H9 (cell line): ENCODE measurements around the gene BLNK. TPM values are rescaled to one million over a fixed set of nuclear protein-coding genes. Genes with fewer than 3 reads are reported as not detected.

Experiments used
- DNase-seq: peaks from one replicate; pipeline ENCODE4 v3.0.0-alpha.2; 2017
- H2AFZ ChIP-seq: one replicate; pipeline ENCODE4 v1.6.1; 2013; ENCODE audit warnings: mild to moderate bottlenecking, low read length, control low read depth, moderate library complexity
- H2AK5ac ChIP-seq: 2 replicates; pipeline ENCODE4 v1.6.1; 2013; ENCODE audit warnings: low read length, control low read depth, mixed read lengths; ENCODE audit not compliant: insufficient read length
- H2BK120ac ChIP-seq: one replicate; pipeline ENCODE4 v1.6.1; 2013; ENCODE audit warnings: low read depth, mild to moderate bottlenecking, low read length, control low read depth, inconsistent platforms; ENCODE audit not compliant: poor library complexity, severe bottlenecking
- H2BK12ac ChIP-seq: 2 replicates; pipeline ENCODE4 v1.6.1; 2013; ENCODE audit warnings: low read length, control low read depth, mixed read lengths, low read depth; ENCODE audit not compliant: insufficient read length
- H2BK15ac ChIP-seq: 2 replicates; pipeline ENCODE4 v1.6.1; 2013; ENCODE audit warnings: low read depth, low read length, control low read depth
- H2BK20ac ChIP-seq: one replicate; pipeline ENCODE4 v1.6.1; 2013; ENCODE audit warnings: low read depth, mild to moderate bottlenecking, low read length, control low read depth, inconsistent platforms; ENCODE audit not compliant: poor library complexity, severe bottlenecking
- H2BK5ac ChIP-seq: 2 replicates; pipeline ENCODE4 v1.6.1; 2013; ENCODE audit warnings: low read length, control low read depth, mixed read lengths; ENCODE audit not compliant: insufficient read length
- H3K14ac ChIP-seq: 2 replicates; pipeline ENCODE4 v1.6.1; 2013; ENCODE audit warnings: low read length, control low read depth; ENCODE audit not compliant: insufficient read depth
- H3K18ac ChIP-seq: 2 replicates; pipeline ENCODE4 v1.6.1; 2013; ENCODE audit warnings: low read depth, mild to moderate bottlenecking, mixed read lengths, low read length, control low read depth; ENCODE audit not compliant: insufficient read length
- H3K23ac ChIP-seq: 2 replicates; pipeline ENCODE4 v1.6.1; 2013; ENCODE audit warnings: low read length, control low read depth, mixed read lengths, low read depth; ENCODE audit not compliant: insufficient read length
- H3K23me2 ChIP-seq: 2 replicates; pipeline ENCODE4 v1.6.1; 2013; ENCODE audit warnings: low read depth, mild to moderate bottlenecking, mixed read lengths, low read length, control low read depth; ENCODE audit not compliant: insufficient read length, poor library complexity, severe bottlenecking
- H3K27ac ChIP-seq: 2 replicates; pipeline ENCODE4 v1.5.1; 2013; ENCODE audit warnings: low read length, control low read depth, mixed read lengths, low read depth; ENCODE audit not compliant: insufficient read length
- H3K27me3 ChIP-seq: 2 replicates; pipeline ENCODE4 v1.6.1; 2013; ENCODE audit warnings: low read length, control low read depth, inconsistent platforms; ENCODE audit not compliant: insufficient read depth
- H3K4ac ChIP-seq: 2 replicates; pipeline ENCODE4 v1.6.1; 2013; ENCODE audit warnings: low read depth, mild to moderate bottlenecking, control low read depth, inconsistent platforms, low read length, moderate library complexity
- H3K4me1 ChIP-seq: 2 replicates; pipeline ENCODE4 v1.6.1; 2013; ENCODE audit warnings: low read length, control low read depth, inconsistent platforms; ENCODE audit not compliant: insufficient read depth
- H3K4me2 ChIP-seq: 2 replicates; pipeline ENCODE4 v1.6.1; 2013; ENCODE audit warnings: low read length, control low read depth, mixed read lengths; ENCODE audit not compliant: insufficient read length, insufficient read depth
- H3K56ac ChIP-seq: 2 replicates; pipeline ENCODE4 v1.6.1; 2013; ENCODE audit warnings: low read depth, mild to moderate bottlenecking, mixed read lengths, low read length, control low read depth; ENCODE audit not compliant: insufficient read length
- H3K79me1 ChIP-seq: 2 replicates; pipeline ENCODE4 v1.6.1; 2013; ENCODE audit warnings: low read depth, mild to moderate bottlenecking, moderate library complexity, low read length, control low read depth, inconsistent platforms; ENCODE audit not compliant: insufficient read depth, poor library complexity, severe bottlenecking
- H3K79me2 ChIP-seq: 2 replicates; pipeline ENCODE4 v1.6.1; 2013; ENCODE audit warnings: low read length, control low read depth, inconsistent platforms; ENCODE audit not compliant: insufficient read depth
- H3K9ac ChIP-seq: 2 replicates; pipeline ENCODE4 v1.6.1; 2013; ENCODE audit warnings: low read length, control low read depth, mixed read lengths; ENCODE audit not compliant: insufficient read length; ENCODE audit errors: extremely low read depth
- H3K9me3 ChIP-seq: one replicate; pipeline ENCODE4 v1.6.1; 2013; ENCODE audit warnings: low read depth, low read length, inconsistent platforms; ENCODE audit not compliant: control insufficient read depth
- H3T11ph ChIP-seq: one replicate; pipeline ENCODE4 v1.6.1; 2013; ENCODE audit warnings: mild to moderate bottlenecking, low read length, control low read depth, inconsistent platforms
- H4K20me1 ChIP-seq: one replicate; pipeline ENCODE4 v1.6.1; 2013; ENCODE audit not compliant: control insufficient read depth, insufficient read length, insufficient read depth
- H4K5ac ChIP-seq: 2 replicates; pipeline ENCODE4 v1.6.1; 2013; ENCODE audit warnings: low read depth, mild to moderate bottlenecking, mixed read lengths, low read length, control low read depth; ENCODE audit not compliant: insufficient read length
- H4K8ac ChIP-seq: replicated peaks from 2 replicates; pipeline ENCODE4 v1.6.1; 2013; ENCODE audit warnings: low read length, control low read depth, mixed read lengths, low read depth; ENCODE audit not compliant: insufficient read length
- H4K91ac ChIP-seq: 2 replicates; pipeline ENCODE4 v1.6.1; 2013; ENCODE audit warnings: low read depth, mild to moderate bottlenecking, moderate library complexity, mixed read lengths, low read length, control low read depth; ENCODE audit not compliant: insufficient read length
- H3K27ac Mint-ChIP-seq, 3 experiments: 2 replicates in 2 of 3; 3 replicates in 1 of 3; pipeline ENCODE4 v1.8.0; 2020 to 2021; ENCODE audit warnings: mixed read lengths in 3 of 3, mild to moderate bottlenecking in 1 of 3, moderate library complexity in 1 of 3
- H3K27me3 Mint-ChIP-seq: 2 replicates; pipeline ENCODE4 v1.8.0; 2021; ENCODE audit warnings: low read depth, mild to moderate bottlenecking, moderate library complexity, mixed read lengths
- H3K36me3 Mint-ChIP-seq, 3 experiments: 2 replicates in 2 of 3; 3 replicates in 1 of 3; pipeline ENCODE4 v1.8.0; 2020 to 2021; ENCODE audit warnings: low read depth in 3 of 3, mixed read lengths in 3 of 3; ENCODE audit not compliant: insufficient read depth in 1 of 3
- H3K4me1 Mint-ChIP-seq, 2 experiments: 2 replicates each; pipeline ENCODE4 v1.8.0; 2020; ENCODE audit warnings: mixed read lengths in 2 of 2
- H3K4me3 Mint-ChIP-seq, 2 experiments: 2 replicates in 1 of 2; 3 replicates in 1 of 2; pipeline ENCODE4 v1.8.0; 2020 to 2021; ENCODE audit warnings: mild to moderate bottlenecking in 2 of 2, mixed read lengths in 2 of 2, moderate library complexity in 1 of 2
- H3K9me3 Mint-ChIP-seq, 2 experiments: 2 replicates in 1 of 2; 3 replicates in 1 of 2; pipeline ENCODE4 v1.8.0; 2020; ENCODE audit warnings: mild to moderate bottlenecking in 2 of 2, mixed read lengths in 2 of 2, moderate library complexity in 1 of 2
- WGBS: extraction: QIAGEN DNeasy Blood & Tissue Kit; methylation state at CpG from one replicate; pipeline ENCODE4 v1.1.7; 2013; ENCODE audit warnings: missing lambda C conversion rate, low lambda C conversion rate, mixed read lengths; ENCODE audit not compliant: insufficient read length; ENCODE audit errors: extremely low coverage; 5-methylcytosine and 5-hydroxymethylcytosine counted together
- total RNA-seq: library from RNA; stranded (reverse); gene quantifications from 2 replicates; pipeline ENCODE4 v1.2.1, GENCODE V29; 2021
- TF ChIP-seq, protein P1 (sequence below): fragments of 200-600 bp; sonication (generic); conservative IDR thresholded peaks from 3 replicates; pipeline ENCODE4 v1.8.0; 2021; ENCODE audit warnings: antibody characterized with exemption, mild to moderate bottlenecking

The BLNK gene
- total RNA-seq, 1 experiment from 2014 or later: not detected

- Histone ChIP-seq H3T11ph (no peak overlapping the region), H2BK12ac (no peak overlapping the region), H2BK120ac (no peak overlapping the region), H2AK5ac (no peak overlapping the region), H3K56ac (no peak overlapping the region), H3K27me3 (no peaks in the 10 kb centered on the region), H3K4me1 (no peaks in the 10 kb centered on the region), H3K23me2 (no peaks in the 10 kb centered on the region), H2BK5ac (no peak overlapping the region), H3K79me2 (no peaks in the 10 kb centered on the region), H3K27ac (no peak overlapping the region), H3K23ac (no peak overlapping the region), H4K5ac (no peak overlapping the region), H4K8ac (no peak overlapping the region), H3K79me1 (no peaks in the 10 kb centered on the region), H4K20me1 (no peaks in the 10 kb centered on the region), H4K91ac (no peak overlapping the region), H2BK20ac (no peak overlapping the region), H2AFZ (no peak overlapping the region), H3K4me2 (no peak overlapping the region), H3K18ac (no peak overlapping the region), H3K4ac (no peak overlapping the region), H2BK15ac (no peak overlapping the region), H3K14ac (no peak overlapping the region), H3K9ac (no peak overlapping the region), H3K9me3 (no peaks in the 10 kb centered on the region)
- no CpG with 5 or more reads among the region's 6 CpGs for WGBS
- H3K36me3 Mint-ChIP-seq: no peaks in the 10 kb centered on the region
- no peak overlapping the region for H3K4me3 Mint-ChIP-seq
- no peak overlapping the region for H3K27ac Mint-ChIP-seq
- TF ChIP-seq, protein P1, sequence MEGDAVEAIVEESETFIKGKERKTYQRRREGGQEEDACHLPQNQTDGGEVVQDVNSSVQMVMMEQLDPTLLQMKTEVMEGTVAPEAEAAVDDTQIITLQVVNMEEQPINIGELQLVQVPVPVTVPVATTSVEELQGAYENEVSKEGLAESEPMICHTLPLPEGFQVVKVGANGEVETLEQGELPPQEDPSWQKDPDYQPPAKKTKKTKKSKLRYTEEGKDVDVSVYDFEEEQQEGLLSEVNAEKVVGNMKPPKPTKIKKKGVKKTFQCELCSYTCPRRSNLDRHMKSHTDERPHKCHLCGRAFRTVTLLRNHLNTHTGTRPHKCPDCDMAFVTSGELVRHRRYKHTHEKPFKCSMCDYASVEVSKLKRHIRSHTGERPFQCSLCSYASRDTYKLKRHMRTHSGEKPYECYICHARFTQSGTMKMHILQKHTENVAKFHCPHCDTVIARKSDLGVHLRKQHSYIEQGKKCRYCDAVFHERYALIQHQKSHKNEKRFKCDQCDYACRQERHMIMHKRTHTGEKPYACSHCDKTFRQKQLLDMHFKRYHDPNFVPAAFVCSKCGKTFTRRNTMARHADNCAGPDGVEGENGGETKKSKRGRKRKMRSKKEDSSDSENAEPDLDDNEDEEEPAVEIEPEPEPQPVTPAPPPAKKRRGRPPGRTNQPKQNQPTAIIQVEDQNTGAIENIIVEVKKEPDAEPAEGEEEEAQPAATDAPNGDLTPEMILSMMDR: no peak
- no peak for DNase-seq
- H3K4me1 Mint-ChIP-seq: peaks cover 9 to 10% of the 10 kb centered on the region in 2 experiments
- no peaks in the 10 kb centered on the region for H3K9me3 Mint-ChIP-seq
- H3K27me3 Mint-ChIP-seq: no peaks in the 10 kb centered on the region; the same call in 1 of the 2 replicates
These were observed 5.1 kb downstream of the BLNK start for GRCh38 chr10:96266118-96266770.
